Measurements from ENCODE around the gene CMBL.
"Not testable (repeated sequence)": the region's sequence is repeated elsewhere in the genome, so short reads cannot be mapped to it uniquely, and the experiment has no call there.

DNA sequence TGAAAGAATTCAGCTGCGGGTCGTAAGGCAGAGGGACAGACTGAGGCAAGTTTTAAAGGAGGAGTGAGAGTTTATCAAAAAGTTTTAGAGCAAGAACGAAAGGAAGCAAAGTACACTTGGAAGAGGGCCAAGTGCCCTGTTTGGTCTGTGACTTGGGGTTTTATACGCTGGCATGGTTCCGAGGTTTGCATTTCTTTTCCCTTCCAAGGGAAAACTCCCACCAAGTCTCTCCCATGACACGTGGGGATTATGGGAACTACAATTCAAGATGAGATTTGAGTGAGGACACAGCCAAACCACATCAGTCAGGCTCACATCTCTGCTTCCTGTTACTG, 34.9 kb downstream of the CMBL start:
- TF ChIP-seq, protein P1, sequence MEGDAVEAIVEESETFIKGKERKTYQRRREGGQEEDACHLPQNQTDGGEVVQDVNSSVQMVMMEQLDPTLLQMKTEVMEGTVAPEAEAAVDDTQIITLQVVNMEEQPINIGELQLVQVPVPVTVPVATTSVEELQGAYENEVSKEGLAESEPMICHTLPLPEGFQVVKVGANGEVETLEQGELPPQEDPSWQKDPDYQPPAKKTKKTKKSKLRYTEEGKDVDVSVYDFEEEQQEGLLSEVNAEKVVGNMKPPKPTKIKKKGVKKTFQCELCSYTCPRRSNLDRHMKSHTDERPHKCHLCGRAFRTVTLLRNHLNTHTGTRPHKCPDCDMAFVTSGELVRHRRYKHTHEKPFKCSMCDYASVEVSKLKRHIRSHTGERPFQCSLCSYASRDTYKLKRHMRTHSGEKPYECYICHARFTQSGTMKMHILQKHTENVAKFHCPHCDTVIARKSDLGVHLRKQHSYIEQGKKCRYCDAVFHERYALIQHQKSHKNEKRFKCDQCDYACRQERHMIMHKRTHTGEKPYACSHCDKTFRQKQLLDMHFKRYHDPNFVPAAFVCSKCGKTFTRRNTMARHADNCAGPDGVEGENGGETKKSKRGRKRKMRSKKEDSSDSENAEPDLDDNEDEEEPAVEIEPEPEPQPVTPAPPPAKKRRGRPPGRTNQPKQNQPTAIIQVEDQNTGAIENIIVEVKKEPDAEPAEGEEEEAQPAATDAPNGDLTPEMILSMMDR (IDR thresholded peaks at IDR 0.05; ENCODE audit: low read depth, low read length), result not testable (repeated sequence)
- TF ChIP-seq EZH2phosphoT487 (IDR thresholded peaks at IDR 0.05; ENCODE audit: low read depth), result not testable (repeated sequence)

All from OCI-LY3 (cell line).